Activated CD4-positive, CD25-positive, alpha-beta regulatory T cell treated with anti-CD3 and anti-CD28 coated beads, Interleukin-2, amount 50 U/mL, for 72 hours (primary cell): Measurements from ENCODE around the gene HLCS.

ENCODE experiments used
- DNase-seq: peaks from one replicate; pipeline ENCODE4 v3.0.0; 2021

Gene HLCS

GRCh38 chr21:36879827-36880226, 86.6 kb downstream of the HLCS start:
- DNase-seq, result no peak

- no peak for DNase-seq
Observed at GRCh38 chr21:36877741-36878140, 88.7 kb downstream of the HLCS start.

- no peak for DNase-seq
Observed at GRCh38 chr21:36874665-36875064, 91.8 kb downstream of the HLCS start.

- DNase-seq, result no peak
Observed at GRCh38 chr21:36873513-36873912, 93.0 kb downstream of the HLCS start.

- DNase-seq, result no peak
Observed at GRCh38 chr21:36867291-36867905, 99.1 kb downstream of the HLCS start.

- no peak for DNase-seq
Observed at GRCh38 chr21:36866419-36866818, 100.0 kb downstream of the HLCS start.

GRCh38 chr21:36864974-36865373, 101.5 kb downstream of the HLCS start:
- DNase-seq, result no peak

- DNase-seq, result no peak
Observed at GRCh38 chr21:36863260-36863659, 103.2 kb downstream of the HLCS start.

- DNase-seq, result no peak
Observed at GRCh38 chr21:36861595-36862323, 104.7 kb downstream of the HLCS start.

GRCh38 chr21:36860736-36861594, 105.5 kb downstream of the HLCS start:
- no peak for DNase-seq

GRCh38 chr21:36859744-36860501, 106.5 kb downstream of the HLCS start:
- peak; percentile 39 for DNase-seq

- no peak for DNase-seq
Observed at GRCh38 chr21:36858320-36858957, 108.0 kb downstream of the HLCS start.

GRCh38 chr21:36856643-36857042, 109.8 kb downstream of the HLCS start:
- no peak for DNase-seq

GRCh38 chr21:36854391-36854790, 112.1 kb downstream of the HLCS start:
- no peak for DNase-seq

- DNase-seq, result no peak
Observed at GRCh38 chr21:36852864-36853263, 113.6 kb downstream of the HLCS start.

GRCh38 chr21:36852293-36852692, 114.2 kb downstream of the HLCS start:
- DNase-seq, result no peak

GRCh38 chr21:36851121-36851520, 115.3 kb downstream of the HLCS start:
- no peak for DNase-seq

- DNase-seq, result no peak
Observed at GRCh38 chr21:36850372-36850771, 116.1 kb downstream of the HLCS start.

GRCh38 chr21:36849461-36850105, 116.9 kb downstream of the HLCS start:
- no peak for DNase-seq

GRCh38 chr21:36848730-36849274, 117.7 kb downstream of the HLCS start:
- no peak for DNase-seq

- no peak for DNase-seq
Observed at GRCh38 chr21:36847189-36847588, 119.3 kb downstream of the HLCS start.

GRCh38 chr21:36846631-36847030, 119.8 kb downstream of the HLCS start:
- no peak for DNase-seq
